Progenitor cell of endocrine pancreas (in vitro differentiated cells): ENCODE data around the gene TIAL1. TPM values are rescaled to one million over a fixed set of nuclear protein-coding genes. Genes with fewer than 3 reads are reported as not detected.
"Not testable (repeated sequence)": the region's sequence is repeated elsewhere in the genome, so short reads cannot be mapped to it uniquely, and the experiment has no call there.

Experiments
- DNase-seq: peaks from one replicate; pipeline ENCODE4 v3.0.0; 2021; ENCODE audit warnings: low spot score; ENCODE audit not compliant: unreplicated experiment
- H3K27ac Mint-ChIP-seq: 2 replicates; pipeline ENCODE4 v1.8.0; 2021; ENCODE audit warnings: mild to moderate bottlenecking, moderate library complexity, mixed read lengths
- H3K27me3 Mint-ChIP-seq: 2 replicates; pipeline ENCODE4 v1.8.0; 2021; ENCODE audit warnings: mixed read lengths
- H3K36me3 Mint-ChIP-seq: 2 replicates; pipeline ENCODE4 v1.8.0; 2022; ENCODE audit warnings: mixed read lengths; ENCODE audit not compliant: insufficient read depth
- H3K4me1 Mint-ChIP-seq: 2 replicates; pipeline ENCODE4 v1.8.0; 2021; ENCODE audit warnings: low read depth, mixed read lengths
- H3K4me3 Mint-ChIP-seq: 2 replicates; pipeline ENCODE4 v1.8.0; 2021; ENCODE audit warnings: low read depth, mild to moderate bottlenecking, moderate library complexity, mixed read lengths
- H3K9me3 Mint-ChIP-seq: 2 replicates; pipeline ENCODE4 v1.8.0; 2021; ENCODE audit warnings: low read depth, mixed read lengths
- CTCF ChIP-seq: fragments of 200-600 bp; sonication (generic); IDR thresholded peaks from one replicate; pipeline ENCODE4 v1.5.0; 2021; ENCODE audit warnings: antibody characterized with exemption, mild to moderate bottlenecking; ENCODE audit not compliant: unreplicated experiment
- total RNA-seq: library from RNA; stranded (reverse); gene quantifications from 2 replicates; pipeline ENCODE4 v1.2.1, GENCODE V29; 2021

Gene TIAL1
- total RNA-seq, 1 donor from 2014 or later = 189 TPM

- Mint-ChIP-seq H3K27me3 (no peaks in the 10 kb centered on the region), H3K4me3 (no peak overlapping the region), H3K27ac (peak overlapping the region; percentile 41), H3K4me1 (no peaks in the 10 kb centered on the region), H3K36me3 (peaks cover 1% of the 10 kb centered on the region), H3K9me3 (no peaks in the 10 kb centered on the region)
- DNase-seq = no peak
- no peak for TF ChIP-seq CTCF
These were observed 28.8 kb downstream of the TIAL1 start for GRCh38 chr10:119567978-119568377.

GRCh38 chr10:119562097-119562496, 34.7 kb downstream of the TIAL1 start:
- Mint-ChIP-seq H3K9me3 (no peaks in the 10 kb centered on the region), H3K4me1 (no peaks in the 10 kb centered on the region), H3K27ac (no peak overlapping the region), H3K36me3 (no peaks in the 10 kb centered on the region), H3K4me3 (no peak overlapping the region), H3K27me3 (no peaks in the 10 kb centered on the region)
- DNase-seq = no peak
- no peak for TF ChIP-seq CTCF

GRCh38 chr10:119559511-119559910, 37.3 kb downstream of the TIAL1 start:
- H3K4me3 Mint-ChIP-seq, DNase-seq, H3K9me3 Mint-ChIP-seq, H3K27me3 Mint-ChIP-seq, H3K27ac Mint-ChIP-seq, H3K4me1 Mint-ChIP-seq, H3K36me3 Mint-ChIP-seq: not testable (repeated sequence)

- H3K4me1 Mint-ChIP-seq, H3K27ac Mint-ChIP-seq, H3K4me3 Mint-ChIP-seq, H3K9me3 Mint-ChIP-seq, DNase-seq, H3K36me3 Mint-ChIP-seq, H3K27me3 Mint-ChIP-seq: not testable (repeated sequence)
These were observed 40.7 kb downstream of the TIAL1 start for GRCh38 chr10:119556081-119556480.

GRCh38 chr10:119555178-119555784, 41.5 kb downstream of the TIAL1 start:
- DNase-seq = no peak
- TF ChIP-seq CTCF = no peak
- no peak overlapping the region for H3K27ac Mint-ChIP-seq

GRCh38 chr10:119550827-119551226, 45.9 kb downstream of the TIAL1 start:
- DNase-seq = no peak
- no peaks in the 10 kb centered on the region for H3K4me1 Mint-ChIP-seq

More at GRCh38 chr10:119555178-119555784, 41.5 kb downstream of the TIAL1 start:
- Mint-ChIP-seq H3K36me3 (no peaks in the 10 kb centered on the region), H3K4me1 (no peaks in the 10 kb centered on the region), H3K4me3 (no peak overlapping the region), H3K9me3 (no peaks in the 10 kb centered on the region), H3K27me3 (peaks cover 5% of the 10 kb centered on the region)

More at GRCh38 chr10:119550827-119551226, 45.9 kb downstream of the TIAL1 start:
- H3K9me3 Mint-ChIP-seq = peaks cover 4% of the 10 kb centered on the region
- no peak overlapping the region for H3K4me3 Mint-ChIP-seq
- H3K27ac Mint-ChIP-seq = no peak overlapping the region
- TF ChIP-seq CTCF = no peak
- H3K36me3 Mint-ChIP-seq = no peaks in the 10 kb centered on the region
- peaks cover 28% of the 10 kb centered on the region for H3K27me3 Mint-ChIP-seq
